GM12801 (cell line): ENCODE measurements around the gene PTPRT.

Experiments used
- TF ChIP-seq, protein P1 (sequence below): IDR thresholded peaks from one replicate; pipeline ENCODE4 v1.5.1; 2011; ENCODE audit warnings: control low read depth; ENCODE audit not compliant: insufficient read length; ENCODE audit errors: extremely low read depth

The PTPRT gene

DNA sequence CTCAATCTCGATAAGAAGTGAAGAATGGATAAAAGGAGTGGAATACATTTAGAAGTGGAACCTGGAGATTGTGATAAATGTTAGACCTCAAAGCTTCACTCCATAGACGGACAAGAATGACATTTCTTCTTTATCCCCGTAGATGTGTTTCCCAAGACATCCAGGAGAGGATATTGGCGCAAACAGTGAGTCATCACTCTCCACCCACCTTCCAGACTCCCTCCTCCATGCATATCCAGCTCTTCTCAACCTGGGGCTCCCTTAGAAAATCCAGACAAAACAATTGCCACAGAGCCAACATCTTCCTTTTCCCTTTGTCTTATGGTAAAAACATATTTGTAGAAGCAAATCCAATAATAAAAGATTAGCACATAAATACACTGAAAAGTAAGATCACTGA lies 586.1 kb downstream of the PTPRT start:
- TF ChIP-seq, protein P1, sequence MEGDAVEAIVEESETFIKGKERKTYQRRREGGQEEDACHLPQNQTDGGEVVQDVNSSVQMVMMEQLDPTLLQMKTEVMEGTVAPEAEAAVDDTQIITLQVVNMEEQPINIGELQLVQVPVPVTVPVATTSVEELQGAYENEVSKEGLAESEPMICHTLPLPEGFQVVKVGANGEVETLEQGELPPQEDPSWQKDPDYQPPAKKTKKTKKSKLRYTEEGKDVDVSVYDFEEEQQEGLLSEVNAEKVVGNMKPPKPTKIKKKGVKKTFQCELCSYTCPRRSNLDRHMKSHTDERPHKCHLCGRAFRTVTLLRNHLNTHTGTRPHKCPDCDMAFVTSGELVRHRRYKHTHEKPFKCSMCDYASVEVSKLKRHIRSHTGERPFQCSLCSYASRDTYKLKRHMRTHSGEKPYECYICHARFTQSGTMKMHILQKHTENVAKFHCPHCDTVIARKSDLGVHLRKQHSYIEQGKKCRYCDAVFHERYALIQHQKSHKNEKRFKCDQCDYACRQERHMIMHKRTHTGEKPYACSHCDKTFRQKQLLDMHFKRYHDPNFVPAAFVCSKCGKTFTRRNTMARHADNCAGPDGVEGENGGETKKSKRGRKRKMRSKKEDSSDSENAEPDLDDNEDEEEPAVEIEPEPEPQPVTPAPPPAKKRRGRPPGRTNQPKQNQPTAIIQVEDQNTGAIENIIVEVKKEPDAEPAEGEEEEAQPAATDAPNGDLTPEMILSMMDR = no peak

DNA sequence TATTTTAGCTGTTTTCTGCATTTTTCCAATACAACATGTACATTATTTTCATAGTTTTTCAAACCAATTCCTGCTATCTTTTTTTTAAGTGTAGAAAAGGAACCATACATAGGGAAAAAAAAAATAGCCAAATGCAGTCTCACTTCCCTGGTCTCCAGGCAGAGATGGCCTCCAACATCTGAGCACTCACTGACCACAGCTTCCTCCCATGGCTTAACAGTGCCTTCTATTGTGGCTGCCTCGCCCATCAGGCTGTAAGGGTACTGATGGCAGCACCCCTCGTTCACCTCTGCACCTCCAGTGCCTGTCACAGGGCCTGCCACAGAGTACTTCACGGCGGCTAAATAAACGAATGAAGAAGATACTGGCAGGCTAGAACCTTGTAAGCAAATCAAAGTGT lies 591.1 kb downstream of the PTPRT start:
- TF ChIP-seq, protein P1 = no peak

DNA sequence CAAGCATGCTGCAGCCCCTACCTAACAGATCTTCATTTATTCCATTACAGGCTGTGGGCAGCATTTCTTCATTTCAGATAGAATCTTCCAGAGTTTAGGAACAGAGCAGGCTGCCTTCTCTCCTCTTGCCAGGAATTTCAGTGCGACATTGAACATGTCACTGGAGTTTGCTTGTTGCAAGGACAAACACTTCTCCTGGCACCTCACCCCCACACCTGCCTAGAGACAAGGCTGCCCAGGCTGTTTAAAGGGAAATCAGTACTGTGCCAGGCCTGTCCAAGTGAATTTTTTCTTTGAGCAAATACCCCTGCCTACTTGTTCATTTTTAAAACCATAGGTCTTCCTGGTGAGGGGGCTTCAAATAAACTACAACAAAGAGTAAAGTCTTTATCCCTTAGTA lies 594.1 kb downstream of the PTPRT start:
- TF ChIP-seq, protein P1 = no peak

DNA sequence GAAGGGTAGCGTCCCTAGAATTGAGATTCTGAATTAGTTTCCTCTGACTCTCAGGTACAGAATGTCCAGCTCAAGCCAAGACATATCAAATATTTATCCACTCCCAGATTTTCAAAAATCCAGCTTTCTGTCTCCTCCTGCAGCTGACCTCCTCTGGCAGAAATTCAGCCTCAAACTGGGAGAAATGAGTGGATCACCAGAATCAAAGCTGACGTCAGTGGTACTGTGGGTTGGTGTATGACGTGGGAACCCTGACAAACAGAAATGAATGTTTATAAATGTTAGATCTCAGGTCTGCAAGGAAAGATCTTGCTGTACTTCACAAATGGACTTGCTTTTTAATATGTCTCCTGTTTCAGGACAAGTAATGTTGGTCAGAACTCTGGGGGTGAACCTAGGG lies 595.0 kb downstream of the PTPRT start:
- TF ChIP-seq, protein P1 = no peak

DNA sequence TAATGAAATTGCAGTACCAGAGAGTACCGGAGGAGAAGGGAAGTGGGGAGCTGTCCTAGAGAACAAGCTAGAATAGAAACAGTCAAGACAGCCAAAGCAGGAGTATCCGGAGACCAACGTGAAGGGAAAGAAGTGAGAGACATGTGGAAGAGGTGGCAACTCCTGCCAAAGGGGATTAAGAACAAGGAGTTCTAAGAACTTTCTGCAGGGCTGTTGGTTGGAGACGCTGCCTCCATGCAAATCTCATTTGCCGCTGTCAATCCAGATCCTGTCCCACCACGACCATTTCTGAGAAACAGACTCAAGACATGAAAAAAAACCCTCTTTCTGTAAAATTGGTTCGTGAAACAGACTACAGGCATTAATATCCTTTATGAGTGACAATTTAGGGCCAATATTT lies 595.7 kb downstream of the PTPRT start:
- TF ChIP-seq, protein P1 = no peak

DNA sequence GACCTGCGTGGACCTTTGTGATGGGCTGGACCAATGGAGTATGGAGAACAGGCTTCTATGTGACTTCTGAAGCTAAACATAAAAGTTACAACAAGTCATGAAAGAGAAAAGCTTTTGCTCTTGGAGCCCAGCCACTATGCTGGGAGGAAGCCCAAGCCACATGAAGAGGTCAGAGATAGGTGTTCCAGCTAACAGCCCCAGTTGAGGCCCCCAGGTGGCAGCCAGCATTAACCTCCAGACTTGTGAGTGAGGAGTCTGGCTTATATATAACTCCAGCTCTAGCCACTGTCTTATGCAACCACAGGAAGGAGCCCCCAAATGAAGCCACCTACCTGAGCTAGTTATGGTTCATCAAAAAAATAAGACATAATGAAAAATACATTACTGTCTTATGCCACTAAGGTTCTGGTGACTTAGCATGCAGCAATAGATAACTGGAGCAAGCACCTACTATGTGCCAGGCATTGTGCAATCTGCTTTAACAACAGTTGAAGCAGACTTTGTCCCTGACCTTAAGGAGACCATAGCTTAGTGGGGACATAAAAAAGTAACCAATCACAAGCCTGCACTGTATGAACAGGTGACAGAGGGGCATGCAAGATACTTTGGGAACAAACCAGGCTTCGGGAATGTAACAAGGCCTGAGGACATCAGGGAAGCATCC lies 599.6 kb downstream of the PTPRT start:
- TF ChIP-seq, protein P1 = no peak

DNA sequence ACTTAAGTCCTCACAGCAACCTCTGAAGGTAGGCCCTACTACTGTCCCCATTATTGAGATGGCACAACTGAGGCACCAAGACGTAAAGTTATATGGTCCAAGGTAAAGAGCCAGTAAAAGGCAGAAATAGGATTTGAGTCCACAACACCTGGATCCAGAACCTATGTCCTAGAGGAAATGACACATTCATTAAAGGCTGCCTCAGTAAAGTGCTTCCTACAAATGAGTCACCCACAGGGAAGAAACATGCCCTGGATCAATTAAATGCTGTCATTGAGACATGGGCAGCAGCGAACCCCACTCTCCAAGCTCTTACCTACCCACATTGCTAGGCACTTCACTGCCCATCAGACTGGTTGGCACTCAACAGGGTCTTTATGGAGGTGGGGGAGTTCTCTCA lies 600.9 kb downstream of the PTPRT start:
- TF ChIP-seq, protein P1 = no peak

DNA sequence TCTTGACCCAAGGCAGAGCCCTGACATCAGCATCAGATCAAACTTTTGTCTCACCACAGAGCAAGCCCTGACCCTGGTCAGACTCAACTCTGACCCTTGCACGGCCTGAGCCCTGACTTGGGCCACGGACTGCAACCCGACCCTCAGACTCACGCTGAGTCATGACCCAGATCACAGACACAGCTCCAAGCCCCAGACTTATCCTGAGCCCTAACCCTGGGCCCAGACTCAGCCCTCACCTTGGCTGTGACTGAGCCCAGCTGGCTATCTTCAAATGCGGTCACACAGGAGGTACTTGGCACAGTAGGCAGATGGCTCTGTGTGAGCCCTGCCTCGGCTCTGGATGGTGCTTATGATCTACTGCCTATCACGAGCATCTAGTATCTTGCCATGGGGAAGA lies 602.3 kb downstream of the PTPRT start:
- TF ChIP-seq, protein P1 = no peak
